HepG2 (cell line): ENCODE results near the gene ZNF574. TPM values are rescaled to one million over a fixed set of nuclear protein-coding genes. Genes with fewer than 3 reads are reported as not detected.

Source experiments
- ATAC-seq: fragments of 200-7000 bp; cut with Tn5 transposase; 3 replicates; pipeline ENCODE4 v1.9.1; 2020; ENCODE audit warnings: mild to moderate bottlenecking, moderate library complexity
- BruUV-seq: library from RNA; stranded (reverse); fragments of 400-500 nt; replicated peaks from 2 replicates; lab custom pipeline; 2021; lab: Mats Ljungman, UMichigan
- CTCF ChIA-PET: fragments of 300-600 bp; formaldehyde crosslinking; extraction: SDS; loops from one replicate; lab custom pipeline; 2021; ENCODE audit warnings: low total read pairs, inconsistent platforms, low intra/inter-chr PET ratio; lab: Yijun Ruan, JAX
- POLR2A ChIA-PET: fragments of 350-600 bp; sonication (Branson Sonifier 250); formaldehyde crosslinking; loops from one replicate; lab custom pipeline; 2020; ENCODE audit warnings: antibody characterized with exemption, inconsistent platforms; lab: Yijun Ruan, JAX
- DNase-seq: peaks from one replicate; pipeline ENCODE4 v3.0.0-alpha.2; 2015; ENCODE audit warnings: low spot score
- FAIRE-seq: peaks from 3 replicates; lab custom pipeline; 2011; peaks lifted over from hg19 to GRCh38; lab: Jason Lieb, UNC
- H2AFZ ChIP-seq: one replicate; pipeline ENCODE4 v1.6.1; 2011; ENCODE audit warnings: low read length, inconsistent platforms
- H3K27ac ChIP-seq: fragments of 300-600 bp; 3 replicates; pipeline ENCODE4 v1.8.0; 2011; ENCODE audit warnings: mixed run types, mild to moderate bottlenecking, mixed read lengths, low read length, inconsistent platforms; ENCODE audit not compliant: insufficient read depth; ENCODE audit errors: extremely low read length
- H3K27me3 ChIP-seq, 2 experiments: fragments of 200-600 bp in 1 of 2; 2 replicates in 1 of 2; 3 replicates in 1 of 2; pipeline versions ENCODE4 v1.6.0 to v1.8.0; 2011; ENCODE audit warnings: low read length in 2 of 2, mild to moderate bottlenecking in 2 of 2, moderate library complexity in 2 of 2, inconsistent platforms in 1 of 2; ENCODE audit not compliant: insufficient read depth in 2 of 2, control insufficient read depth in 1 of 2
- H3K36me3 ChIP-seq, 2 experiments: fragments of 200-600 bp in 1 of 2; replicated peaks in 1 of 2; 2 replicates in 1 of 2; 3 replicates in 1 of 2; pipeline versions ENCODE4 v1.5.1 to v1.8.0; 2011; ENCODE audit warnings: low read length in 2 of 2, inconsistent platforms in 1 of 2; ENCODE audit not compliant: insufficient read depth in 2 of 2, control insufficient read depth in 1 of 2
- H3K4me1 ChIP-seq: 2 replicates; pipeline ENCODE4 v1.5.1; 2012; ENCODE audit warnings: low read length, inconsistent platforms; ENCODE audit not compliant: insufficient read depth
- H3K4me2 ChIP-seq: 2 replicates; pipeline ENCODE4 v1.6.0; 2011; ENCODE audit warnings: low read depth, low read length, inconsistent platforms
- H3K4me3 ChIP-seq, 3 experiments: fragments of 200-600 bp in 1 of 3; sonication (generic), shearing (Covaris generic) in 1 of 3; replicated peaks in 1 of 3; 2 replicates each; pipeline ENCODE4 v1.5.1; 2011 to 2016; ENCODE audit warnings: low read length in 3 of 3, inconsistent platforms in 2 of 3, low read depth in 2 of 3, mild to moderate bottlenecking in 2 of 3, control low read depth in 1 of 3, mixed read lengths in 1 of 3; ENCODE audit not compliant: insufficient read depth in 1 of 3
- H3K79me2 ChIP-seq: one replicate; pipeline ENCODE4 v1.6.1; 2011; ENCODE audit warnings: low read length, inconsistent platforms; ENCODE audit not compliant: insufficient read depth
- H3K9ac ChIP-seq: 2 replicates; pipeline ENCODE4 v1.6.0; 2011; ENCODE audit warnings: mild to moderate bottlenecking, low read depth, low read length, inconsistent platforms; ENCODE audit not compliant: insufficient read depth
- H3K9me3 ChIP-seq: 2 replicates; pipeline ENCODE4 v1.5.1; 2012; ENCODE audit warnings: mild to moderate bottlenecking, low read length
- H4K20me1 ChIP-seq: 2 replicates; pipeline ENCODE4 v1.6.0; 2011; ENCODE audit warnings: inconsistent platforms, mild to moderate bottlenecking, low read length, moderate library complexity; ENCODE audit not compliant: insufficient read depth
- PLRG1 ChIP-seq: fragments of 450-650 bp; conservative IDR thresholded peaks from 2 replicates; pipeline ENCODE4 v1.6.1; 2016
- RELA ChIP-seq: sonication (generic); formaldehyde crosslinking; IDR thresholded peaks from 2 replicates; pipeline ENCODE4 v1.4.0; 2020; ENCODE audit warnings: missing genetic modification reagents
- TCF12 ChIP-seq, 2 experiments: fragments of 450-650 bp in 1 of 2; sonication (generic) in 1 of 2; formaldehyde crosslinking in 1 of 2; IDR thresholded peaks; 2 replicates each; pipeline versions ENCODE4 v1.6.1 to v1.8.0; 2017 to 2022; ENCODE audit warnings: antibody characterized with exemption in 1 of 2, mild to moderate bottlenecking in 1 of 2, missing genetic modification reagents in 1 of 2, moderate library complexity in 1 of 2
- ZNF580 ChIP-seq: IDR thresholded peaks from 2 replicates; pipeline ENCODE4 v1.6.1; 2016; ENCODE audit warnings: low read depth, borderline replicate concordance
- ZNF616 ChIP-seq: sonication (generic); formaldehyde crosslinking; IDR thresholded peaks from 2 replicates; pipeline ENCODE4 v1.5.0; 2020; ENCODE audit warnings: low read depth, mild to moderate bottlenecking, missing genetic modification reagents
- WGBS: methylation state at CpG from one replicate; pipeline ENCODE4 v1.1.6; 2017; ENCODE audit warnings: low lambda C conversion rate; 5-methylcytosine and 5-hydroxymethylcytosine counted together
- in situ Hi-C: cut with HindIII; loops from 2 replicates; pipeline ENCODE4 v1.10.0; 2017; ENCODE audit warnings: low pct_unique_long_range_greater_than_20kb; ENCODE audit not compliant: extremely low pct_ligation_motif_present
- intact Hi-C: fragments of 100-400 bp; cut with micrococcal nuclease; formaldehyde crosslinking; loops from one replicate; pipeline ENCODE4 v1.10.0; 2022; ENCODE audit not compliant: unreplicated experiment
- polyA plus RNA-seq, 8 experiments: library from polyadenylated mRNA; depleted of rRNA in 3 of 8; stranded (reverse) in 7 of 8; unstranded in 1 of 8; fragments of >200 nt; fragmentation: Illumina TruSeq in 4 of 8; extraction: Trizol in 4 of 8; gene quantifications; 2 replicates each; pipeline versions ENCODE4 v1.2.1 to v1.2.3, GENCODE V29; 2011 to 2016; ENCODE audit warnings: low read depth in 4 of 8, missing spikeins in 1 of 8, mixed read lengths in 1 of 8; ENCODE audit not compliant: insufficient read depth in 1 of 8
- total RNA-seq, 5 experiments: library from RNA; depleted of rRNA; stranded (reverse); fragments of >200 nt; fragmentation: Illumina TruSeq; extraction: Trizol; gene quantifications; 2 replicates each; pipeline ENCODE4 v1.2.3, GENCODE V29; 2016; ENCODE audit warnings: low read depth in 1 of 5

The ZNF574 gene
- total and polyA plus RNA-seq, 2 of the 13 experiments (the other 11 are each of a cell fraction or from before 2014, with no cell fraction given) = 7.7 to 7.9 TPM

- Histone ChIP-seq H3K4me1 (no peaks in the 10 kb centered on the region), H3K4me3 (no peak overlapping the region), H3K9me3 (no peaks in the 10 kb centered on the region), H3K27me3 (peaks cover 0 to 11% of the 10 kb centered on the region in 2 experiments; a peak in 2 of 5 replicates), H3K4me2 (no peak overlapping the region), H3K36me3 (no peaks in the 10 kb centered on the region), H4K20me1 (0 out of 2 replicates have a peak, but pooled peaks cover 2% of the 10 kb centered on the region), H3K79me2 (no peaks in the 10 kb centered on the region), H2AFZ (no peak overlapping the region), H3K27ac (no peak overlapping the region), H3K9ac (no peak overlapping the region)
- WGBS = 70% methylated on average over 14 of the region's 15 CpGs
- FAIRE-seq (no peak), DNase-seq (no peak), ATAC-seq (no peak)
- TF ChIP-seq RELA (no peak), TCF12 (IDR thresholded peaks at IDR 0.05) (no peak), TCF12 (CRISPR knock-in tag; IDR thresholded peaks at IDR 0.05) (no peak), ZNF580 (CRISPR knock-in tag) (no peak), PLRG1 (no peak)
- ChIA-PET CTCF (no interaction called here), POLR2A (no interaction called here)
- in situ Hi-C loops = no loop called here
- intact Hi-C loops = no loop called here
- no TSS peak for BruUV-seq
Observed at GRCh38 chr19:42096255-42096837, 20.4 kb downstream of the ZNF574 start.

- no peak for DNase-seq
- H3K4me2 ChIP-seq = no peak overlapping the region
- H3K9ac ChIP-seq = no peak overlapping the region
- intact Hi-C loops (no loop called here), in situ Hi-C loops (no loop called here)
- ATAC-seq = no peak
- H3K4me1 ChIP-seq = no peaks in the 10 kb centered on the region
- no peaks in the 10 kb centered on the region for H3K9me3 ChIP-seq
- 0 out of 2 replicates have a peak, but pooled peaks cover 2% of the 10 kb centered on the region for H4K20me1 ChIP-seq
- POLR2A ChIA-PET = no interaction called here
- H3K27ac ChIP-seq = no peak overlapping the region
- WGBS = 3% methylated on average over 5 of the region's 5 CpGs
- H3K4me3 ChIP-seq = no peak overlapping the region
- H2AFZ ChIP-seq = no peak overlapping the region
- CTCF ChIA-PET = no interaction called here
- BruUV-seq = no TSS peak
- no peak for FAIRE-seq
- no peaks in the 10 kb centered on the region for H3K36me3 ChIP-seq
- H3K27me3 ChIP-seq = peaks cover 0 to 7% of the 10 kb centered on the region in 2 experiments; a peak in 2 of 5 replicates
- TF ChIP-seq ZNF616 (CRISPR knock-in tag) = no peak
- H3K79me2 ChIP-seq = no peaks in the 10 kb centered on the region
Observed at GRCh38 chr19:42097461-42097860, 21.5 kb downstream of the ZNF574 start.
